Nephron (organoid): ENCODE results near the gene ITM2C.

ENCODE experiments used
- H3K27ac Mint-ChIP-seq, 3 experiments: 2 replicates each; pipeline ENCODE4 v1.8.0; 2020; ENCODE audit warnings: mixed read lengths in 3 of 3, mild to moderate bottlenecking in 2 of 3, moderate library complexity in 1 of 3
- H3K27me3 Mint-ChIP-seq: 2 replicates; pipeline ENCODE4 v1.8.0; 2021; ENCODE audit warnings: low read depth, mild to moderate bottlenecking, moderate library complexity, mixed read lengths
- H3K36me3 Mint-ChIP-seq: 2 replicates; pipeline ENCODE4 v1.8.0; 2020; ENCODE audit warnings: low read depth, mixed read lengths
- H3K4me1 Mint-ChIP-seq: 2 replicates; pipeline ENCODE4 v1.8.0; 2020; ENCODE audit warnings: mixed read lengths
- H3K4me3 Mint-ChIP-seq, 3 experiments: 2 replicates each; pipeline ENCODE4 v1.8.0; 2020; ENCODE audit warnings: mild to moderate bottlenecking in 3 of 3, mixed read lengths in 3 of 3, moderate library complexity in 2 of 3
- H3K9me3 Mint-ChIP-seq: 2 replicates; pipeline ENCODE4 v1.8.0; 2020; ENCODE audit warnings: mixed read lengths
- CTCF ChIP-seq, 3 experiments: fragments of 200-600 bp; sonication (generic); IDR thresholded peaks; one replicate each; pipeline ENCODE4 v1.5.0; 2021; ENCODE audit warnings: antibody characterized with exemption in 3 of 3; ENCODE audit not compliant: unreplicated experiment in 3 of 3

ITM2C gene

GRCh38 chr2:230875347-230876315, 10.9 kb downstream of the ITM2C start:
- Mint-ChIP-seq H3K36me3 (peaks cover 67% of the 10 kb centered on the region), H3K27ac (peak overlapping the region in 1 of 3 experiments; percentile 9), H3K4me1 (peaks cover 44% of the 10 kb centered on the region), H3K9me3 (no peaks in the 10 kb centered on the region), H3K4me3 (no peak overlapping the region), H3K27me3 (peaks cover 4% of the 10 kb centered on the region)
- TF ChIP-seq CTCF (IDR thresholded peaks at IDR 0.05; ENCODE audit: unreplicated experiment in 3 of 3): no peak

- no peak for TF ChIP-seq CTCF (IDR thresholded peaks at IDR 0.05; ENCODE audit: unreplicated experiment in 3 of 3)
- Mint-ChIP-seq H3K4me3 (no peak overlapping the region), H3K9me3 (no peaks in the 10 kb centered on the region), H3K27ac (peak overlapping the region in 2 of 3 experiments; percentile 37 to 88), H3K4me1 (peaks cover 28% of the 10 kb centered on the region), H3K27me3 (peaks cover 4% of the 10 kb centered on the region), H3K36me3 (peaks cover 78% of the 10 kb centered on the region)
Observed at GRCh38 chr2:230877116-230877758, 12.5 kb downstream of the ITM2C start.

DNA sequence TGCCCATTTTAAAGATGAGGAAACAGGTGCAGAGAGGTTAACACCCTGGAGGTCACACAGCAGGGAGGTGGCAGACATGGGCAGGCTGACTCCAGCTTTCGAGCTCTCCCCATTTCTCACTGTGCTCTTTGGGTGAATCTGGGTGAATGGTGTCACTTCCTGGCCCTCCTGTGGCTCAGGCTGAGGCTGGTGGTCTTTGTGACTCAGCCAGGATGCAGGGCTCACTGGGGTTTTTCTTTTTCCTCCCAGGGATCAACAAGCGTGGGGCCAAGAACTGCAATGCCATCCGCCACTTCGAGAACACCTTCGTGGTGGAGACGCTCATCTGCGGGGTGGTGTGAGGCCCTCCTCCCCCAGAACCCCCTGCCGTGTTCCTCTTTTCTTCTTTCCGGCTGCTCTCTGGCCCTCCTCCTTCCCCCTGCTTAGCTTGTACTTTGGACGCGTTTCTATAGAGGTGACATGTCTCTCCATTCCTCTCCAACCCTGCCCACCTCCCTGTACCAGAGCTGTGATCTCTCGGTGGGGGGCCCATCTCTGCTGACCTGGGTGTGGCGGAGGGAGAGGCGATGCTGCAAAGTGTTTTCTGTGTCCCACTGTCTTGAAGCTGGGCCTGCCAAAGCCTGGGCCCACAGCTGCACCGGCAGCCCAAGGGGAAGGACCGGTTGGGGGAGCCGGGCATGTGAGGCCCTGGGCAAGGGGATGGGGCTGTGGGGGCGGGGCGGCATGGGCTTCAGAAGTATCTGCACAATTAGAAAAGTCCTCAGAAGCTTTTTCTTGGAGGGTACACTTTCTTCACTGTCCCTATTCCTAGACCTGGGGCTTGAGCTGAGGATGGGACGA, 13.2 kb downstream of the ITM2C start:
- no peak for TF ChIP-seq CTCF (IDR thresholded peaks at IDR 0.05; ENCODE audit: unreplicated experiment in 3 of 3)
- Mint-ChIP-seq H3K27me3 (peaks cover 4% of the 10 kb centered on the region), H3K4me1 (peaks cover 21% of the 10 kb centered on the region), H3K36me3 (peaks cover 78% of the 10 kb centered on the region), H3K27ac (peak overlapping the region; percentile 37 to 88 (median 39)), H3K4me3 (no peak overlapping the region), H3K9me3 (no peaks in the 10 kb centered on the region)

- Mint-ChIP-seq H3K4me3 (peak overlapping the region in 1 of 3 experiments; percentile 40), H3K36me3 (peaks cover 78% of the 10 kb centered on the region), H3K27ac (peak overlapping the region; percentile 48 to 93 (median 88)), H3K9me3 (no peaks in the 10 kb centered on the region), H3K27me3 (peaks cover 4% of the 10 kb centered on the region), H3K4me1 (peaks cover 20% of the 10 kb centered on the region)
- no peak for TF ChIP-seq CTCF (IDR thresholded peaks at IDR 0.05; ENCODE audit: unreplicated experiment in 3 of 3)
Observed at GRCh38 chr2:230878599-230879188, 14.0 kb downstream of the ITM2C start.

DNA sequence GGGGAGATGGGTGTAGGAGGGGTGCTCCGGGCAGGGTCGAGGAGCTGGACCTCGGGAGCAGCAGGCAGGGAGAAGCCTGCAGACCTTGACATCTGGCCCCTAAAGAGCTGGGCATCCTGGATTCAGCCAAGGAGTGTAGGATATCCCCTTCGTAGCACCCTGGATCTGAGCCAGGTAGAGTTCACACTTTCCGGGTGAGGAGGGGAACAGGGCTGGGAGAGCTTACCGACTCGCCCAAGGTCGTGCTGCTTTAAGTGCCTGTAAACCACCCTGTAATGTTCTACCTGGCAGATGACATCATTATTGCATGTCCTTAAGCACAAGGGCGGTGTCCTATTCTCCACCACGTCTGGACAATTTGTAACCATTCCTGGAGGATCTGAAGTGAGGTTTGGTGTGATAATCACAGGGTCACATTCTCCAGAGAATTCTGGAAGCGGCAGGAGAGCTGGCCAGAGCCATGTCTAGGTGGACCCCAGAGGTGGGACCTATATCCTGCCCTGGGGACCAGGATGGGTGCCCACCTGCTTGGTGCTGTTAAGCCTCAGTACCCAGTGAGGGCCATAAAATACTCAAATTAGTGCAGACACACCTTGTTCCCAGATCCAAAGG, 14.6 kb downstream of the ITM2C start:
- Mint-ChIP-seq H3K9me3 (no peaks in the 10 kb centered on the region), H3K4me3 (peak overlapping the region in 1 of 3 experiments; percentile 40), H3K27ac (peak overlapping the region; percentile 48 to 93 (median 88)), H3K36me3 (peaks cover 75% of the 10 kb centered on the region), H3K4me1 (peaks cover 20% of the 10 kb centered on the region), H3K27me3 (peaks cover 4% of the 10 kb centered on the region)
- TF ChIP-seq CTCF (IDR thresholded peaks at IDR 0.05; ENCODE audit: unreplicated experiment in 3 of 3): no peak
